Measurements from ENCODE around the gene PDYN.

The PDYN gene

GRCh38 chr20:1968964-1969363 lies 24.9 kb downstream of the PDYN start:
- CTCF ChIA-PET = no interaction called here
- DNase-seq (ENCODE audit: extremely low spot score) = no peak
- TF ChIP-seq ZNF384 (IDR thresholded peaks at IDR 0.05) = no peak
- no peak for TF ChIP-seq L3MBTL2 (conservative IDR thresholded peaks at IDR 0.05)
- no peak for TF ChIP-seq FOXK2 (IDR thresholded peaks at IDR 0.05)
- TF ChIP-seq NFRKB (IDR thresholded peaks at IDR 0.05) = no peak
- TF ChIP-seq ARNT (IDR thresholded peaks at IDR 0.05) = no peak
- TF ChIP-seq CTBP1 (IDR thresholded peaks at IDR 0.05; ENCODE audit: borderline replicate concordance) = no peak
- TF ChIP-seq SUZ12 (IDR thresholded peaks at IDR 0.05) = no peak
- TF ChIP-seq TARDBP (IDR thresholded peaks at IDR 0.05) = no peak
- TF ChIP-seq FOXM1 (IDR thresholded peaks at IDR 0.05; ENCODE audit: borderline replicate concordance) = no peak
- no peak for TF ChIP-seq LEF1 (IDR thresholded peaks at IDR 0.05; ENCODE audit: borderline replicate concordance)
- no peak for TF ChIP-seq ELF4 (IDR thresholded peaks at IDR 0.05)
- no peak for TF ChIP-seq SP1 (IDR thresholded peaks at IDR 0.05)
- TF ChIP-seq HDGF (IDR thresholded peaks at IDR 0.05; ENCODE audit: borderline replicate concordance) = no peak
- TF ChIP-seq, protein P1, sequence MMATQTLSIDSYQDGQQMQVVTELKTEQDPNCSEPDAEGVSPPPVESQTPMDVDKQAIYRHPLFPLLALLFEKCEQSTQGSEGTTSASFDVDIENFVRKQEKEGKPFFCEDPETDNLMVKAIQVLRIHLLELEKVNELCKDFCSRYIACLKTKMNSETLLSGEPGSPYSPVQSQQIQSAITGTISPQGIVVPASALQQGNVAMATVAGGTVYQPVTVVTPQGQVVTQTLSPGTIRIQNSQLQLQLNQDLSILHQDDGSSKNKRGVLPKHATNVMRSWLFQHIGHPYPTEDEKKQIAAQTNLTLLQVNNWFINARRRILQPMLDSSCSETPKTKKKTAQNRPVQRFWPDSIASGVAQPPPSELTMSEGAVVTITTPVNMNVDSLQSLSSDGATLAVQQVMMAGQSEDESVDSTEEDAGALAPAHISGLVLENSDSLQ (IDR thresholded peaks at IDR 0.05) = no peak
- TF ChIP-seq BHLHE40 (IDR thresholded peaks at IDR 0.05; ENCODE audit: borderline replicate concordance) = no peak
- TF ChIP-seq FOXA1 (IDR thresholded peaks at IDR 0.05) = no peak
- POLR2A ChIA-PET = no interaction called here

GRCh38 chr20:1965520-1966351 lies 28.1 kb downstream of the PDYN start:
- CTCF ChIA-PET = interaction anchor here (0.7 to 1.5 kb wide), 7 partner anchors 10 to 242 kb away, joined by 3 to 9 read pairs (median 3); no protein-coding TSS in a partner anchor
- TF ChIP-seq L3MBTL2 (conservative IDR thresholded peaks at IDR 0.05) = peak; percentile 39; the same call in 1 of the 2 replicates
- TF ChIP-seq FOXA1 (IDR thresholded peaks at IDR 0.05) = no peak
- POLR2A ChIA-PET = no interaction called here
- peak; percentile 86 for DNase-seq (ENCODE audit: extremely low spot score)

GRCh38 chr20:1964659-1965405 lies 29.0 kb downstream of the PDYN start:
- ChIA-PET CTCF (interaction anchor here (0.7 to 1.4 kb wide), 5 partner anchors 57 to 242 kb away, joined by 3 to 9 read pairs (median 3); no protein-coding TSS in a partner anchor), POLR2A (no interaction called here)
- DNase-seq (ENCODE audit: extremely low spot score) = no peak
- TF ChIP-seq L3MBTL2 (conservative IDR thresholded peaks at IDR 0.05) = no peak
- no peak for TF ChIP-seq NFRKB (IDR thresholded peaks at IDR 0.05)
- TF ChIP-seq SP1 (IDR thresholded peaks at IDR 0.05) = no peak
- TF ChIP-seq BHLHE40 (IDR thresholded peaks at IDR 0.05; ENCODE audit: borderline replicate concordance) = no peak
- TF ChIP-seq FOXK2 (IDR thresholded peaks at IDR 0.05) = no peak
- no peak for TF ChIP-seq SUZ12 (IDR thresholded peaks at IDR 0.05)
- no peak for TF ChIP-seq ZNF384 (IDR thresholded peaks at IDR 0.05)
- TF ChIP-seq FOXA1 (IDR thresholded peaks at IDR 0.05) = no peak
- no peak for TF ChIP-seq ARNT (IDR thresholded peaks at IDR 0.05)
- TF ChIP-seq, protein P1 (IDR thresholded peaks at IDR 0.05) = no peak
- no peak for TF ChIP-seq TARDBP (IDR thresholded peaks at IDR 0.05)
- TF ChIP-seq CTBP1 (IDR thresholded peaks at IDR 0.05; ENCODE audit: borderline replicate concordance) = no peak

GRCh38 chr20:1964061-1964460 lies 29.8 kb downstream of the PDYN start:
- ChIA-PET POLR2A (no interaction called here), CTCF (no interaction called here)
- TF ChIP-seq SUZ12 (IDR thresholded peaks at IDR 0.05) = no peak
- TF ChIP-seq NFRKB (IDR thresholded peaks at IDR 0.05) = no peak
- DNase-seq (ENCODE audit: extremely low spot score) = no peak

GRCh38 chr20:1961374-1961773 lies 32.5 kb downstream of the PDYN start:
- POLR2A ChIA-PET = no interaction called here

GRCh38 chr20:1959156-1959555 lies 34.7 kb downstream of the PDYN start:
- TF ChIP-seq HDGF (IDR thresholded peaks at IDR 0.05; ENCODE audit: borderline replicate concordance) (no peak), FOXK2 (IDR thresholded peaks at IDR 0.05) (no peak), L3MBTL2 (conservative IDR thresholded peaks at IDR 0.05) (no peak), ZNF384 (IDR thresholded peaks at IDR 0.05) (no peak), SP1 (IDR thresholded peaks at IDR 0.05) (no peak), SUZ12 (IDR thresholded peaks at IDR 0.05) (no peak), LEF1 (IDR thresholded peaks at IDR 0.05; ENCODE audit: borderline replicate concordance) (no peak), TARDBP (IDR thresholded peaks at IDR 0.05) (no peak), BHLHE40 (IDR thresholded peaks at IDR 0.05; ENCODE audit: borderline replicate concordance) (no peak), ARNT (IDR thresholded peaks at IDR 0.05) (no peak), FOXA1 (IDR thresholded peaks at IDR 0.05) (no peak), CTBP1 (IDR thresholded peaks at IDR 0.05; ENCODE audit: borderline replicate concordance) (no peak), NFRKB (IDR thresholded peaks at IDR 0.05) (no peak), ELF4 (IDR thresholded peaks at IDR 0.05) (no peak), FOXM1 (IDR thresholded peaks at IDR 0.05; ENCODE audit: borderline replicate concordance) (no peak)
- TF ChIP-seq, protein P1 (IDR thresholded peaks at IDR 0.05) = no peak
- ChIA-PET POLR2A (no interaction called here), CTCF (no interaction called here)
- no peak for DNase-seq (ENCODE audit: extremely low spot score)

More at GRCh38 chr20:1961374-1961773, 32.5 kb downstream of the PDYN start:
- DNase-seq (ENCODE audit: extremely low spot score) = no peak
- no peak for TF ChIP-seq HDGF (IDR thresholded peaks at IDR 0.05; ENCODE audit: borderline replicate concordance)
- no peak for TF ChIP-seq FOXM1 (IDR thresholded peaks at IDR 0.05; ENCODE audit: borderline replicate concordance)
- TF ChIP-seq CTBP1 (IDR thresholded peaks at IDR 0.05; ENCODE audit: borderline replicate concordance) = no peak
- TF ChIP-seq TARDBP (IDR thresholded peaks at IDR 0.05) = no peak
- no peak for TF ChIP-seq ARNT (IDR thresholded peaks at IDR 0.05)
- TF ChIP-seq FOXA1 (IDR thresholded peaks at IDR 0.05) = no peak
- no peak for TF ChIP-seq NFRKB (IDR thresholded peaks at IDR 0.05)
- CTCF ChIA-PET = no interaction called here

Data from HEK293T (cell line).